CD4-positive, alpha-beta memory T cell (primary cell): Measurements from ENCODE around the gene CEL. TPM values are rescaled to one million over a fixed set of nuclear protein-coding genes. Genes with fewer than 3 reads are reported as not detected.

ENCODE experiments used
- CTCF ChIA-PET: fragments of 350-600 bp; sonication (Branson Sonifier 250); formaldehyde crosslinking; loops from one replicate; lab custom pipeline; 2021; ENCODE audit warnings: inconsistent platforms; ENCODE audit not compliant: partially characterized antibody; lab: Charles Lee
- POLR2A ChIA-PET: fragments of 350-600 bp; sonication (Branson Sonifier 250); formaldehyde crosslinking; loops from one replicate; lab custom pipeline; 2021; ENCODE audit not compliant: partially characterized antibody; lab: Charles Lee
- DNase-seq, 5 donors: peaks; one replicate each; pipeline versions ENCODE4 v3.0.0 to v3.0.0-alpha.2; 2020 to 2022; ENCODE audit warnings: mixed read lengths in 1 of 5
- H3K27ac ChIP-seq: one replicate; pipeline ENCODE4 v1.7.0; 2013; ENCODE audit warnings: low read depth, low read length
- H3K27me3 ChIP-seq: 2 replicates; pipeline ENCODE4 v1.7.0; 2013; ENCODE audit warnings: mild to moderate bottlenecking, low read length, moderate library complexity; ENCODE audit not compliant: insufficient read depth
- H3K36me3 ChIP-seq: 2 replicates; pipeline ENCODE4 v1.7.0; 2013; ENCODE audit warnings: mild to moderate bottlenecking, low read length, moderate library complexity; ENCODE audit not compliant: insufficient read depth
- H3K4me1 ChIP-seq: 2 replicates; pipeline ENCODE4 v1.7.0; 2013; ENCODE audit warnings: mild to moderate bottlenecking, low read length, moderate library complexity; ENCODE audit not compliant: insufficient read depth
- H3K4me3 ChIP-seq, 2 donors: one replicate each; pipeline ENCODE4 v1.7.0; 2013; ENCODE audit warnings: low read length in 2 of 2, mild to moderate bottlenecking in 1 of 2
- H3K9me3 ChIP-seq, 2 donors: one replicate each; pipeline ENCODE4 v1.7.0; 2013; ENCODE audit warnings: low read length in 2 of 2, control low read depth in 1 of 2; ENCODE audit not compliant: control insufficient read depth in 1 of 2
- H3K27ac Mint-ChIP-seq, 7 donors: one replicate each; pipeline ENCODE4 v1.8.0; 2020 to 2021; ENCODE audit warnings: mixed read lengths in 7 of 7, mild to moderate bottlenecking in 6 of 7, inconsistent platforms in 3 of 7, moderate library complexity in 3 of 7
- H3K27me3 Mint-ChIP-seq, 2 donors: one replicate each; pipeline ENCODE4 v1.8.0; 2020 to 2021; ENCODE audit warnings: mixed read lengths in 2 of 2
- H3K36me3 Mint-ChIP-seq, 2 donors: one replicate each; pipeline ENCODE4 v1.8.0; 2020 to 2021; ENCODE audit warnings: mixed read lengths in 2 of 2, inconsistent platforms in 1 of 2, mild to moderate bottlenecking in 1 of 2
- H3K4me1 Mint-ChIP-seq, 4 donors: one replicate each; pipeline ENCODE4 v1.8.0; 2020 to 2021; ENCODE audit warnings: mixed read lengths in 4 of 4, mild to moderate bottlenecking in 1 of 4
- H3K4me3 Mint-ChIP-seq, 8 donors: one replicate each; pipeline ENCODE4 v1.8.0; 2020 to 2021; ENCODE audit warnings: mixed read lengths in 8 of 8, mild to moderate bottlenecking in 7 of 8, moderate library complexity in 6 of 8, inconsistent platforms in 3 of 8
- H3K9me3 Mint-ChIP-seq, 8 donors: one replicate each; pipeline ENCODE4 v1.8.0; 2020 to 2021; ENCODE audit warnings: mixed read lengths in 8 of 8, mild to moderate bottlenecking in 5 of 8, inconsistent platforms in 3 of 8, moderate library complexity in 1 of 8
- intact Hi-C: fragments of 100-400 bp; cut with micrococcal nuclease; formaldehyde crosslinking; loops from one replicate; pipeline ENCODE4 v1.15.1; 2023
- polyA plus RNA-seq, 2 donors: library from polyadenylated mRNA; unstranded; fragments of 300-500 nt; fragmentation: Illumina TruSeq; gene quantifications; one replicate each; pipeline ENCODE4 v1.2.3, GENCODE V29; 2021
- total RNA-seq, 2 experiments: library from RNA; stranded (reverse); gene quantifications; one replicate each; pipeline ENCODE4 v1.2.3, GENCODE V29; 2021

Gene CEL
- total and polyA plus RNA-seq, 4 experiments from 2014 or later, result 0.15 to 1.6 (median 1.2) TPM; not detected in 1

GRCh38 chr9:133118179-133118520 lies 56.4 kb downstream of the CEL start:
- peaks cover 4% of the 10 kb centered on the region for H3K36me3 ChIP-seq
- H3K9me3 Mint-ChIP-seq, result no peaks in the 10 kb centered on the region
- H3K27ac Mint-ChIP-seq, result peak overlapping the region in 4 of 7 donors; percentile 56 to 77 (median 66)
- intact Hi-C loops, result no loop called here
- no peaks in the 10 kb centered on the region for H3K27me3 Mint-ChIP-seq
- no peaks in the 10 kb centered on the region for H3K9me3 ChIP-seq
- no peaks in the 10 kb centered on the region for H3K27me3 ChIP-seq
- ChIA-PET POLR2A (interaction anchor here (1.2 to 25.7 kb wide), 5 partner anchors 10 to 38 kb away, joined by 3 to 345 read pairs (median 5); no protein-coding TSS in a partner anchor), CTCF (interaction anchor here (1.0 to 30.1 kb wide), 5 partner anchors 8 to 96 kb away, joined by 3 to 596 read pairs (median 5); no protein-coding TSS in a partner anchor)
- H3K4me3 ChIP-seq, result no peak overlapping the region
- peaks cover 95% of the 10 kb centered on the region for H3K4me1 ChIP-seq
- H3K4me3 Mint-ChIP-seq, result peak overlapping the region in 1 of 8 donors; percentile 57
- peaks cover 22 to 87% (median 55%) of the 10 kb centered on the region in 4 donors for H3K4me1 Mint-ChIP-seq
- H3K27ac ChIP-seq, result no peak overlapping the region
- DNase-seq, result peak in 1 of 5 donors; percentile 35
- peaks cover 0 to 15% of the 10 kb centered on the region in 2 donors for H3K36me3 Mint-ChIP-seq

DNA sequence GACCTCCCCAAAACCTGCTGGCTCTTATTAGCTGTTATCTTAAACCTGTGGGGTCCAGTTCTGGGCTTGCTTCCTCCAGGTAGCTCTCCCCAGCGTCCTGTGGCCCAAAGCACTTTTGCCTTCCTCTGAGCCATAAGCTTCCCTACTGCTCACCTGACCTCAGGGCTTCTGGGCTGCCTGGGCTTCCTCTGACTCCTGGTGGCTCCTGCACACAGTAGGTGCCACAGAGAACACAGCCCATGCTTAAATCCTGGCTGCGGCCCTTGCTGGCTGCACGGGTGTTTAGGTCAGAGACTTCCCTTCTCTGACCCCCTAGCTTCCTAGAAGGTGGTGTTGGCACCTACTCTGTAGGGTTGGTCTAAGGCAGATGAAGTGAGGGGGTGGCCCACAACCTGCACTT lies 56.8 kb downstream of the CEL start:
- intact Hi-C loops, result no loop called here
- peak in 1 of 5 donors; percentile 5 for DNase-seq
- CTCF ChIA-PET, result interaction anchor here (1.0 to 30.1 kb wide), 5 partner anchors 8 to 96 kb away, joined by 3 to 596 read pairs (median 5); no protein-coding TSS in a partner anchor
- no peaks in the 10 kb centered on the region for H3K9me3 ChIP-seq
- peaks cover 94% of the 10 kb centered on the region for H3K4me1 ChIP-seq
- Mint-ChIP-seq H3K27me3 (no peaks in the 10 kb centered on the region), H3K9me3 (no peaks in the 10 kb centered on the region), H3K36me3 (peaks cover 0 to 13% of the 10 kb centered on the region in 2 donors), H3K27ac (peak overlapping the region in 6 of 7 donors; percentile 52 to 80 (median 76)), H3K4me1 (peaks cover 21 to 86% (median 55%) of the 10 kb centered on the region in 4 donors), H3K4me3 (peak overlapping the region in 4 of 8 donors; percentile 43 to 72 (median 48))
- peaks cover 4% of the 10 kb centered on the region for H3K36me3 ChIP-seq
- H3K27me3 ChIP-seq, result no peaks in the 10 kb centered on the region
- POLR2A ChIA-PET, result interaction anchor here (0.5 to 25.7 kb wide), 7 partner anchors 8 to 135 kb away, joined by 3 to 345 read pairs (median 3); no protein-coding TSS in a partner anchor
- H3K4me3 ChIP-seq, result no peak overlapping the region
- H3K27ac ChIP-seq, result no peak overlapping the region

GRCh38 chr9:133119103-133119845 lies 57.5 kb downstream of the CEL start:
- peak in 1 of 5 donors; percentile 11 for DNase-seq
- POLR2A ChIA-PET, result interaction anchor here (0.5 to 25.7 kb wide), 7 partner anchors 9 to 136 kb away, joined by 3 to 345 read pairs (median 3); no protein-coding TSS in a partner anchor
- CTCF ChIA-PET, result interaction anchor here (1.3 to 30.1 kb wide), 3 partner anchors 9 to 33 kb away, joined by 3 to 596 read pairs (median 10); no protein-coding TSS in a partner anchor

DNA sequence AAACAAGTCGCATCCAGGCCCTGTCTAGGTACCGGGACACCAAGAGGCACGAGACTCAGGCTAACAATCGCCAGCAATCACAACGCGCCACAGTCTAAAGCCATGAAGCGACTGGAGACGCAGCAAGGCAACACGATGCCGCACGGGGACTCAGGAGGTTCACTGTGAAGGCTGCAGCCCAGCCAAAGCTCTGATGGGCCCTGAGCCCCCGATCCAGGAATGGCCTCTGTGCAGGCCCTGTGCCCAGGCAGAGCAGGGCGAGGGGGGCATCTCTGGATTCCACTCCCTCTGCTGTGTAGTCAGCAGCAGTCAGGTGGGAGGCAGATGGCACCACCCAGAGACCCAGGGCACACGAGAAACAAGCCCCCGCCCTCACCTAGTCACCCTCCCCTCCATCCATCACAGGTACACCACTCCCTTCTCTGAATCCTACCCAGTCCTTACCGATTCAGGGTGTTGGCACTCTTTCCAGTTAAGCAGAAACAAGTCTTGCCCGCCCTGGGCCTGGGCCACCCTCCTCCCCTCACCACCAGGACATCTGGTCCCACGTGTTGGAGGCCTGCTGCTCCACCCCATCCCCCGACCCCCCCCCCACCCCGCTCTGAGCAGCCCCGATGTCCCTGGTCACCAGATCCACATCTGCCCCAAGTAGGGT lies 58.2 kb downstream of the CEL start:
- POLR2A ChIA-PET, result interaction anchor here (0.6 to 25.7 kb wide), 8 partner anchors 10 to 90 kb away, joined by 3 to 345 read pairs (median 12); partner anchors contain the start of gene GTF3C5
- DNase-seq, result peak in 1 of 5 donors; percentile 38
- Histone ChIP-seq H3K36me3 (peaks cover 4% of the 10 kb centered on the region), H3K27ac (no peak overlapping the region), H3K4me1 (peaks cover 93% of the 10 kb centered on the region), H3K9me3 (no peaks in the 10 kb centered on the region), H3K4me3 (peak overlapping the region in 1 of 2 donors; percentile 55), H3K27me3 (no peaks in the 10 kb centered on the region)
- Mint-ChIP-seq H3K4me3 (peak overlapping the region; percentile 39 to 84 (median 74)), H3K27me3 (no peaks in the 10 kb centered on the region), H3K27ac (peak overlapping the region; percentile 62 to 91 (median 73)), H3K36me3 (peaks cover 0 to 15% of the 10 kb centered on the region in 2 donors), H3K4me1 (peaks cover 32 to 86% (median 60%) of the 10 kb centered on the region in 4 donors), H3K9me3 (no peaks in the 10 kb centered on the region)
- intact Hi-C loops, result no loop called here
- CTCF ChIA-PET, result interaction anchor here (30.1 kb wide), 1 partner anchor 32 kb away, joined by 596 read pairs; no protein-coding TSS in a partner anchor

More at GRCh38 chr9:133119103-133119845, 57.5 kb downstream of the CEL start:
- Mint-ChIP-seq H3K27me3 (no peaks in the 10 kb centered on the region), H3K27ac (peak overlapping the region in 6 of 7 donors; percentile 59 to 81 (median 76)), H3K4me3 (peak overlapping the region in 7 of 8 donors; percentile 39 to 84 (median 58)), H3K4me1 (peaks cover 28 to 86% (median 57%) of the 10 kb centered on the region in 4 donors), H3K36me3 (peaks cover 0 to 11% of the 10 kb centered on the region in 2 donors), H3K9me3 (no peaks in the 10 kb centered on the region)
- Histone ChIP-seq H3K36me3 (peaks cover 4% of the 10 kb centered on the region), H3K9me3 (no peaks in the 10 kb centered on the region), H3K27ac (no peak overlapping the region), H3K4me3 (no peak overlapping the region), H3K27me3 (no peaks in the 10 kb centered on the region), H3K4me1 (peaks cover 93% of the 10 kb centered on the region)
- intact Hi-C loops, result no loop called here

- peaks cover 93% of the 10 kb centered on the region for H3K4me1 ChIP-seq
- no peaks in the 10 kb centered on the region for H3K27me3 ChIP-seq
- no peaks in the 10 kb centered on the region for H3K9me3 Mint-ChIP-seq
- DNase-seq, result no peak
- H3K4me3 ChIP-seq, result peak overlapping the region in 1 of 2 donors; percentile 55
- no peaks in the 10 kb centered on the region for H3K27me3 Mint-ChIP-seq
- H3K9me3 ChIP-seq, result no peaks in the 10 kb centered on the region
- H3K4me3 Mint-ChIP-seq, result peak overlapping the region; percentile 69 to 84 (median 79)
- peak overlapping the region; percentile 70 for H3K27ac ChIP-seq
- ChIA-PET POLR2A (interaction anchor here (1.1 to 25.7 kb wide), 5 partner anchors 10 to 90 kb away, joined by 6 to 345 read pairs (median 17); partner anchors contain the start of gene GTF3C5), CTCF (interaction anchor here (30.1 kb wide), 1 partner anchor 31 kb away, joined by 596 read pairs; no protein-coding TSS in a partner anchor)
- H3K27ac Mint-ChIP-seq, result peak overlapping the region; percentile 64 to 94 (median 86)
- intact Hi-C loops, result loop anchor here (1.0 kb wide), 3 partner anchors 11 to 29 kb away; no protein-coding TSS in a partner anchor
- H3K36me3 Mint-ChIP-seq, result peaks cover 0 to 16% of the 10 kb centered on the region in 2 donors
- H3K4me1 Mint-ChIP-seq, result peaks cover 35 to 86% (median 59%) of the 10 kb centered on the region in 4 donors
- peaks cover 4% of the 10 kb centered on the region for H3K36me3 ChIP-seq
Measured at GRCh38 chr9:133120501-133121197, 58.9 kb downstream of the CEL start.
